Umbilical cord (tissue), 2 donors: ENCODE results near the gene MARCHF3. TPM values are rescaled to one million over a fixed set of nuclear protein-coding genes. Genes with fewer than 3 reads are reported as not detected.
"Not testable (repeated sequence)": the region's sequence is repeated elsewhere in the genome, so short reads cannot be mapped to it uniquely, and the experiment has no call there.

ENCODE experiments used
- DNase-seq: peaks from one replicate; pipeline ENCODE4 v3.0.0-alpha.2; 2015; ENCODE audit warnings: low spot score
- total RNA-seq: library from RNA; depleted of rRNA; stranded (reverse); fragments of >200 nt; gene quantifications from one replicate; pipeline ENCODE4 v1.2.3, GENCODE V29; 2014; ENCODE audit warnings: low replicate concordance; ENCODE audit not compliant: insufficient read depth

The MARCHF3 gene
- total RNA-seq, 1 donor from 2014 or later, result 34.4 TPM

GRCh38 chr5:127051591-127051990 lies 21.2 kb upstream of the MARCHF3 start:
- DNase-seq, result no peak

- DNase-seq, result no peak
These were observed 16.1 kb upstream of the MARCHF3 start for GRCh38 chr5:127046343-127047072.

GRCh38 chr5:127042593-127042992 lies 12.2 kb upstream of the MARCHF3 start:
- no peak for DNase-seq

- DNase-seq, result peak; percentile 14
These were observed 11.2 kb upstream of the MARCHF3 start for GRCh38 chr5:127041571-127041970.

GRCh38 chr5:127040796-127041520 lies 10.6 kb upstream of the MARCHF3 start:
- no peak for DNase-seq

- DNase-seq, result no peak
These were observed 8.2 kb upstream of the MARCHF3 start for GRCh38 chr5:127038550-127038949.

- DNase-seq, result no peak
These were observed 1.5 kb upstream of the MARCHF3 start for GRCh38 chr5:127031863-127032232.

GRCh38 chr5:127031147-127031862 lies 947 bp upstream of the MARCHF3 start:
- DNase-seq, result no peak

- DNase-seq, result peak; percentile 61
These were observed 638 bp downstream of the MARCHF3 start for GRCh38 chr5:127029581-127030258.

- DNase-seq, result peak; percentile 72
These were observed 1.4 kb downstream of the MARCHF3 start for GRCh38 chr5:127028822-127029457.

GRCh38 chr5:127027539-127027938 lies 2.8 kb downstream of the MARCHF3 start:
- no peak for DNase-seq

GRCh38 chr5:127026166-127026565 lies 4.2 kb downstream of the MARCHF3 start:
- no peak for DNase-seq

GRCh38 chr5:127025467-127025866 lies 4.9 kb downstream of the MARCHF3 start:
- peak; percentile 47 for DNase-seq

GRCh38 chr5:127024821-127025220 lies 5.5 kb downstream of the MARCHF3 start:
- no peak for DNase-seq

GRCh38 chr5:127023552-127024191 lies 6.7 kb downstream of the MARCHF3 start:
- DNase-seq, result not testable (repeated sequence)

GRCh38 chr5:127022846-127023245 lies 7.5 kb downstream of the MARCHF3 start:
- no peak for DNase-seq

- no peak for DNase-seq
These were observed 10.4 kb downstream of the MARCHF3 start for GRCh38 chr5:127019928-127020327.

- DNase-seq, result not testable (repeated sequence)
These were observed 13.6 kb downstream of the MARCHF3 start for GRCh38 chr5:127016722-127017121.

- no peak for DNase-seq
These were observed 14.6 kb downstream of the MARCHF3 start for GRCh38 chr5:127015716-127016115.

GRCh38 chr5:127014573-127014972 lies 15.8 kb downstream of the MARCHF3 start:
- no peak for DNase-seq

- no peak for DNase-seq
These were observed 17.0 kb downstream of the MARCHF3 start for GRCh38 chr5:127013407-127013806.
